HepG2 (cell line): Measurements from ENCODE around the gene SYCE3. TPM values are rescaled to one million over a fixed set of nuclear protein-coding genes. Genes with fewer than 3 reads are reported as not detected.
A peak's percentile ranks its signal among the peaks of the same experiment; 100 is the strongest.

Experiments used
- AGO2 ChIP-seq: fragments of 200-400 bp; formaldehyde crosslinking; optimal IDR thresholded peaks from 2 replicates; pipeline ENCODE3; 2017; ENCODE audit warnings: mild to moderate bottlenecking, low read depth, low read length, moderate library complexity
- CBFB ChIP-seq: sonication (generic); formaldehyde crosslinking; IDR thresholded peaks from 2 replicates; pipeline ENCODE4 v1.4.0; 2020; ENCODE audit warnings: missing genetic modification reagents
- EED ChIP-seq: sonication (generic); formaldehyde crosslinking; IDR thresholded peaks from 2 replicates; pipeline ENCODE4 v1.5.0; 2020; ENCODE audit warnings: mild to moderate bottlenecking, missing genetic modification reagents
- HES4 ChIP-seq: sonication (generic); formaldehyde crosslinking; IDR thresholded peaks from 2 replicates; pipeline ENCODE4 v1.9.0; 2021; ENCODE audit warnings: mild to moderate bottlenecking, missing genetic modification reagents, borderline replicate concordance
- KDM2A ChIP-seq: sonication (generic); formaldehyde crosslinking; IDR thresholded peaks from 2 replicates; pipeline ENCODE4 v1.4.0; 2020; ENCODE audit warnings: low read depth, missing genetic modification reagents, borderline replicate concordance
- KIAA2018 ChIP-seq: sonication (generic); formaldehyde crosslinking; IDR thresholded peaks from 2 replicates; pipeline ENCODE4 v1.5.0; 2020; ENCODE audit warnings: mild to moderate bottlenecking, missing genetic modification reagents, borderline replicate concordance
- MBNL3 ChIP-seq: fragments of 250-450 bp; sonication (Bioruptor Pico); conservative IDR thresholded peaks from 2 replicates; pipeline ENCODE4 v1.8.0; 2022; ENCODE audit warnings: mild to moderate bottlenecking, inconsistent platforms
- NRL ChIP-seq: sonication (generic); formaldehyde crosslinking; IDR thresholded peaks from 2 replicates; pipeline ENCODE4 v1.5.0; 2020; ENCODE audit warnings: missing genetic modification reagents, mild to moderate bottlenecking, moderate library complexity, borderline replicate concordance
- SNAI1 ChIP-seq: sonication (generic); formaldehyde crosslinking; IDR thresholded peaks from 2 replicates; pipeline ENCODE4 v1.5.0; 2020; ENCODE audit warnings: mild to moderate bottlenecking, missing genetic modification reagents, borderline replicate concordance
- TSC22D2 ChIP-seq: sonication (generic); formaldehyde crosslinking; IDR thresholded peaks from 2 replicates; pipeline ENCODE4 v1.5.1; 2020; ENCODE audit warnings: missing genetic modification reagents, mild to moderate bottlenecking, borderline replicate concordance
- XRCC5 ChIP-seq: fragments of 200-400 bp; formaldehyde crosslinking; optimal IDR thresholded peaks from 2 replicates; pipeline ENCODE3; 2017; ENCODE audit warnings: mild to moderate bottlenecking, low read length
- ZBTB1 ChIP-seq: sonication (generic); formaldehyde crosslinking; IDR thresholded peaks from 2 replicates; pipeline ENCODE4 v1.4.0; 2020; ENCODE audit warnings: missing genetic modification reagents, borderline replicate concordance
- ZFP37 ChIP-seq: sonication (generic); formaldehyde crosslinking; IDR thresholded peaks from 2 replicates; pipeline ENCODE4 v1.4.0; 2020; ENCODE audit warnings: missing genetic modification reagents, borderline replicate concordance
- ZNF720 ChIP-seq: sonication (generic); formaldehyde crosslinking; IDR thresholded peaks from 2 replicates; pipeline ENCODE4 v1.4.0; 2020; ENCODE audit warnings: missing genetic modification reagents
- ZSCAN9 ChIP-seq: IDR thresholded peaks from 2 replicates; pipeline ENCODE4 v1.6.1; 2016; ENCODE audit warnings: borderline replicate concordance
- polyA plus RNA-seq, 8 experiments: library from polyadenylated mRNA; depleted of rRNA in 3 of 8; stranded (reverse) in 7 of 8; unstranded in 1 of 8; fragments of >200 nt; fragmentation: Illumina TruSeq in 4 of 8; extraction: Trizol in 4 of 8; gene quantifications; 2 replicates each; pipeline versions ENCODE4 v1.2.1 to v1.2.3, GENCODE V29; 2011 to 2016; ENCODE audit warnings: low read depth in 4 of 8, missing spikeins in 1 of 8, mixed read lengths in 1 of 8; ENCODE audit not compliant: insufficient read depth in 1 of 8
- total RNA-seq, 5 experiments: library from RNA; depleted of rRNA; stranded (reverse); fragments of >200 nt; fragmentation: Illumina TruSeq; extraction: Trizol; gene quantifications; 2 replicates each; pipeline ENCODE4 v1.2.3, GENCODE V29; 2016; ENCODE audit warnings: low read depth in 1 of 5

Gene SYCE3
- total and polyA plus RNA-seq, 2 of the 13 experiments (the other 11 are each of a cell fraction or from before 2014, with no cell fraction given) = not detected

- TF ChIP-seq KIAA2018 (CRISPR knock-in tag) (peak; percentile 63; the same call in 1 of the 2 replicates), XRCC5 (peak; percentile 53), SNAI1 (0 out of 2 replicates have a peak, but pooled peaks have one; percentile 58), AGO2 (peak; percentile 99), TSC22D2 (CRISPR knock-in tag) (peak; percentile 35; the same call in 1 of the 2 replicates), HES4 (CRISPR knock-in tag) (peak; percentile 80; the same call in 1 of the 2 replicates), EED (peak; percentile 83), KDM2A (CRISPR knock-in tag) (peak; percentile 96), NRL (CRISPR knock-in tag) (no peak; the same call in 1 of the 2 replicates), MBNL3 (CRISPR knock-in tag) (no peak), CBFB (CRISPR knock-in tag) (peak; percentile 67; the same call in 1 of the 2 replicates), ZNF720 (CRISPR knock-in tag) (no peak), ZFP37 (peak; percentile 74; the same call in 1 of the 2 replicates), ZSCAN9 (peak; percentile 45; the same call in 1 of the 2 replicates), ZBTB1 (0 out of 2 replicates have a peak, but pooled peaks have one; percentile 63)
Measured at GRCh38 chr22:50525104-50525857, 37.4 kb downstream of the SYCE3 start, which contains the start of gene SCO2 (continued).
